ENCODE results near the gene AKAP12.
"Not testable (repeated sequence)": the region's sequence is repeated elsewhere in the genome, so short reads cannot be mapped to it uniquely, and the experiment has no call there.

Gene AKAP12

GRCh38 chr6:151350442-151351145, 110.8 kb downstream of the AKAP12 start:
- no peak for DNase-seq

- DNase-seq: no peak
These were observed 111.5 kb downstream of the AKAP12 start for GRCh38 chr6:151351146-151351700.

GRCh38 chr6:151351731-151352130, 112.0 kb downstream of the AKAP12 start:
- no peak for DNase-seq

GRCh38 chr6:151352410-151353396, 112.9 kb downstream of the AKAP12 start:
- DNase-seq: no peak

GRCh38 chr6:151353795-151354194, 114.0 kb downstream of the AKAP12 start:
- DNase-seq: no peak

- DNase-seq: not testable (repeated sequence)
These were observed 117.2 kb downstream of the AKAP12 start for GRCh38 chr6:151356983-151357382.

- DNase-seq: no peak
These were observed 118.1 kb downstream of the AKAP12 start for GRCh38 chr6:151357758-151358436.

- DNase-seq: no peak
These were observed 118.7 kb downstream of the AKAP12 start for GRCh38 chr6:151358475-151358874.

GRCh38 chr6:151359486-151359885, 119.7 kb downstream of the AKAP12 start:
- DNase-seq: no peak

- DNase-seq: no peak
These were observed 125.5 kb downstream of the AKAP12 start for GRCh38 chr6:151365233-151365632.

- DNase-seq: no peak
These were observed 130.8 kb downstream of the AKAP12 start for GRCh38 chr6:151370509-151371078.

GRCh38 chr6:151372164-151372563, 132.4 kb downstream of the AKAP12 start:
- DNase-seq: no peak

- DNase-seq: no peak
These were observed 134.4 kb downstream of the AKAP12 start for GRCh38 chr6:151374036-151374683.

- no peak for DNase-seq
These were observed 136.1 kb downstream of the AKAP12 start for GRCh38 chr6:151375833-151376232.

GRCh38 chr6:151376440-151376839, 136.7 kb downstream of the AKAP12 start:
- DNase-seq: no peak

- no peak for DNase-seq
These were observed 137.3 kb downstream of the AKAP12 start for GRCh38 chr6:151377095-151377494.

GRCh38 chr6:151379933-151380847, 140.4 kb downstream of the AKAP12 start:
- no peak for DNase-seq

- DNase-seq: no peak
These were observed 141.1 kb downstream of the AKAP12 start for GRCh38 chr6:151380848-151381205.

- no peak for DNase-seq
These were observed 142.0 kb downstream of the AKAP12 start for GRCh38 chr6:151381722-151382121.

- DNase-seq: not testable (repeated sequence)
These were observed 142.9 kb downstream of the AKAP12 start for GRCh38 chr6:151382631-151383030.

- DNase-seq: no peak
These were observed 144.4 kb downstream of the AKAP12 start for GRCh38 chr6:151384151-151384550.

Data from DMS153 (cell line).